A673 (cell line): ENCODE data around the gene XYLT2. TPM values are rescaled to one million over a fixed set of nuclear protein-coding genes. Genes with fewer than 3 reads are reported as not detected.

Source experiments
- BruUV-seq: library from RNA; stranded (reverse); fragments of 400-500 nt; replicated peaks from 2 replicates; lab custom pipeline; 2021; lab: Mats Ljungman, UMichigan
- CTCF ChIA-PET: fragments of 300-600 bp; sonication (Branson Sonifier 250); formaldehyde crosslinking; loops from one replicate; lab custom pipeline; 2022; ENCODE audit warnings: antibody characterized with exemption; lab: Charles Lee
- POLR2A ChIA-PET: fragments of 300-600 bp; sonication (Branson Sonifier 250); formaldehyde crosslinking; loops from one replicate; lab custom pipeline; 2022; ENCODE audit warnings: antibody characterized with exemption; ENCODE audit not compliant: low non-redundant PET; lab: Charles Lee
- DNase-seq: peaks from one replicate; pipeline ENCODE4 v3.0.0-alpha.2; 2015; ENCODE audit warnings: low spot score
- H3K27ac ChIP-seq: fragments of 200-600 bp; sonication (generic); 2 replicates; pipeline ENCODE4 v1.5.1; 2016; ENCODE audit warnings: mixed run types, low read depth, mild to moderate bottlenecking, mixed read lengths, antibody characterized with exemption, low read length; ENCODE audit not compliant: poor library complexity, severe bottlenecking
- H3K27me3 ChIP-seq: fragments of 200-600 bp; sonication (generic); replicated peaks from 2 replicates; pipeline ENCODE4 v1.6.1; 2017; ENCODE audit warnings: mixed run types, low read depth, mild to moderate bottlenecking, mixed read lengths, antibody characterized with exemption, low read length; ENCODE audit not compliant: insufficient read depth, poor library complexity
- H3K36me3 ChIP-seq: fragments of 200-600 bp; sonication (generic); 2 replicates; pipeline ENCODE4 v1.6.1; 2016; ENCODE audit warnings: mixed run types, mild to moderate bottlenecking, mixed read lengths, antibody characterized with exemption, low read length; ENCODE audit not compliant: insufficient read depth, poor library complexity, severe bottlenecking
- H3K4me1 ChIP-seq: fragments of 200-600 bp; sonication (generic); 2 replicates; pipeline ENCODE4 v1.6.1; 2017; ENCODE audit warnings: mixed run types, mild to moderate bottlenecking, mixed read lengths, antibody characterized with exemption, low read length; ENCODE audit not compliant: insufficient read depth, poor library complexity, severe bottlenecking
- H3K4me3 ChIP-seq: fragments of 200-600 bp; sonication (generic); 2 replicates; pipeline ENCODE4 v1.5.1; 2016; ENCODE audit warnings: low read depth, mixed run types, mild to moderate bottlenecking, mixed read lengths, low read length; ENCODE audit not compliant: poor library complexity, severe bottlenecking
- H3K9me3 ChIP-seq: fragments of 200-600 bp; sonication (generic); 2 replicates; pipeline ENCODE4 v1.6.1; 2016; ENCODE audit warnings: mixed run types, low read depth, mild to moderate bottlenecking, mixed read lengths, antibody characterized with exemption, low read length; ENCODE audit not compliant: poor library complexity, severe bottlenecking
- CTCF ChIP-seq: fragments of 300-800, 200-600 bp; sonication (generic); conservative IDR thresholded peaks from 2 replicates; pipeline ENCODE4 v1.5.1; 2017; ENCODE audit warnings: low read depth, mild to moderate bottlenecking, antibody characterized with exemption, low read length, moderate library complexity, mixed read lengths
- EZH2 ChIP-seq: fragments of 200-600 bp; sonication (generic); IDR thresholded peaks from 2 replicates; pipeline ENCODE4 v1.6.1; 2017; ENCODE audit warnings: borderline replicate concordance, low read depth, mild to moderate bottlenecking, mixed read lengths, antibody characterized with exemption, low read length; ENCODE audit not compliant: poor library complexity, severe bottlenecking
- intact Hi-C: fragments of 100-400 bp; cut with micrococcal nuclease; formaldehyde crosslinking; loops from one replicate; pipeline ENCODE4 v1.10.0; 2022; ENCODE audit not compliant: unreplicated experiment
- total RNA-seq: library from RNA; stranded (reverse); gene quantifications from 2 replicates; pipeline ENCODE4 v1.2.3, GENCODE V29; 2021

The XYLT2 gene
- total RNA-seq, 1 experiment from 2014 or later, result 15.8 TPM

- BruUV-seq, result no TSS peak
- intact Hi-C loops, result no loop called here
- DNase-seq, result no peak
- ChIA-PET POLR2A (no interaction called here), CTCF (no interaction called here)
- Histone ChIP-seq H3K36me3 (peaks cover 45% of the 10 kb centered on the region), H3K9me3 (no peaks in the 10 kb centered on the region), H3K4me3 (no peak overlapping the region), H3K4me1 (peaks cover 5% of the 10 kb centered on the region), H3K27me3 (no peaks in the 10 kb centered on the region), H3K27ac (no peak overlapping the region)
- TF ChIP-seq EZH2 (no peak), CTCF (no peak)
These were observed 21.5 kb downstream of the XYLT2 start for GRCh38 chr17:50367401-50367800.

GRCh38 chr17:50370052-50370451 is 24.1 kb downstream of the XYLT2 start:
- Histone ChIP-seq H3K9me3 (no peaks in the 10 kb centered on the region), H3K27me3 (no peaks in the 10 kb centered on the region), H3K4me3 (no peak overlapping the region), H3K36me3 (peaks cover 44% of the 10 kb centered on the region), H3K27ac (no peak overlapping the region), H3K4me1 (peaks cover 5% of the 10 kb centered on the region)
- TF ChIP-seq EZH2 (no peak), CTCF (no peak)
- no peak for DNase-seq
- intact Hi-C loops, result loop anchor here (10.0 kb wide), 1 partner anchor 105 kb away; the partner anchor contains the start of gene RSAD1
- POLR2A ChIA-PET, result no interaction called here
- BruUV-seq, result no TSS peak
- CTCF ChIA-PET, result no interaction called here

- peaks cover 51% of the 10 kb centered on the region for H3K36me3 ChIP-seq
- no TSS peak for BruUV-seq
- DNase-seq, result no peak
- no peaks in the 10 kb centered on the region for H3K27me3 ChIP-seq
- H3K27ac ChIP-seq, result no peak overlapping the region
- H3K4me3 ChIP-seq, result peak overlapping the region; percentile 77
- POLR2A ChIA-PET, result no interaction called here
- no peak for TF ChIP-seq CTCF
- no peak for TF ChIP-seq EZH2
- intact Hi-C loops, result loop anchor here (10.0 kb wide), 1 partner anchor 103 kb away; the partner anchor contains the start of gene RSAD1
- H3K4me1 ChIP-seq, result peaks cover 5% of the 10 kb centered on the region
- CTCF ChIA-PET, result no interaction called here
- H3K9me3 ChIP-seq, result no peaks in the 10 kb centered on the region
These were observed 25.6 kb downstream of the XYLT2 start for GRCh38 chr17:50371526-50371925.
